Activated CD4-positive, alpha-beta T cell treated with anti-CD3 and anti-CD28 coated beads, Interleukin-2, Interleukin-6, amounts not matched to agents 100 ng/mL and 50 ng/mL, durations not matched to agents 16 hours and 8 hours (primary cell): ENCODE results near the gene LZIC.

Experiments used
- DNase-seq: peaks from one replicate; pipeline ENCODE4 v3.0.0-alpha.2; 2020

The LZIC gene

DNA sequence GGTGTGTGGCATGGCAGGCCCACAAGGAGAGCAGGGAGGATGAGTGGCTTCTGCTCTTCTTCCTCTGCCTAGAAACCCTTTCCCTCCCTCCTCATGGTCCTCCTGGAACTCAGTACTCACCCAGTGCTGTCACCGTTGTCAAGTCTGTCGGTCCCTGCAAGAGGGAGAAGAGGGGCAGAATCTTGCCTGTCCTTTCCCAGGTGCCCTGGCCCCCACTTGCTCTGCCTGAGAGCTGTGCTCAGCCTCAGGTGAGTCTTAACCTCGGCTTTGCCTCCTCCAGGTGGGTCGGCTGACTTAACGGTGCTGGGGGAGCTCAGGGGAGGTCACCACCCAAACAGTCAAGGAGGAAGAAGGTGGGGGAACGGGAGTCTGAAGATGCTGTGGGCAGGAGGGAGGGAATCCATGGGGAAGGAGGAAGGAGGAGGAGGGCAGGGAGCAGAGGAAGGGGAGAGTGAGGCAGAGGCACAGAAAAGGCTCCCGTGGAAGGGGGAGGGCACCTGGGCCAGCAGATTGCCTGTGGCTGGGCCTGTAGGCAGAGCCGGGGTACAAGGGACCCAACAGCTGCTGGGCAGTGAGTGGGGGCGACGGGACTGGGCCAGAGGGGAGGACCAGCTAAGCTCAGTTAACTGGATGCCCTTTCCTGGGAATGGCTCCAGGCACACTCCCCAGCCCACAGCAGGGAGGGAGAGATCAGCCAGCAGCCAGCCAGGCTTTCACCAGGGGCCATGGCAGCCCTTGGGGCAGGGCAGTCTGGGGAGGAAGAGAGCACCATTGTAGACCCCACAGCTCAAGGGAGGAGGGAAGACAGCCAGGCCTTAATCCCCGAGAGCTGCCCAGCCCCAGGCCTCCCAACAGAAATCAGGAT is 59.4 kb downstream of the LZIC start:
- no peak for DNase-seq

DNA sequence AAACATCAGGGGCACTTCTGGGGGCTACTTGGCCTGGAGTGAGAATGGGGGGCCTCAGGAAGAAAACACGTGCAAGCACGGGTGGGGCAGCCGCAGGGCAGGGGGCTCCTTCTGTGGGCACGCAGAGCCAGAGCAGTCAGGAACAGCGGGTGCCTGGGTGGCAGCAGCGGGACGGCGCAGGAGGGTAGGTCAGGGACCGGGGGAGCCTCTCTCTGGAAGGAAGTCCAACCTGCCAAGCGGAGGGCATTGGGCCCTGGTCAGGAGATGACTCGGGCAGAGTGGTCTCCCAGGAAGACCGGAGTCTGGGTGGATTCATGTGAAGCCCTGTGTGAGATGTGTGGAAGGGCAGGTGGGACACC is 60.3 kb downstream of the LZIC start:
- DNase-seq = no peak

DNA sequence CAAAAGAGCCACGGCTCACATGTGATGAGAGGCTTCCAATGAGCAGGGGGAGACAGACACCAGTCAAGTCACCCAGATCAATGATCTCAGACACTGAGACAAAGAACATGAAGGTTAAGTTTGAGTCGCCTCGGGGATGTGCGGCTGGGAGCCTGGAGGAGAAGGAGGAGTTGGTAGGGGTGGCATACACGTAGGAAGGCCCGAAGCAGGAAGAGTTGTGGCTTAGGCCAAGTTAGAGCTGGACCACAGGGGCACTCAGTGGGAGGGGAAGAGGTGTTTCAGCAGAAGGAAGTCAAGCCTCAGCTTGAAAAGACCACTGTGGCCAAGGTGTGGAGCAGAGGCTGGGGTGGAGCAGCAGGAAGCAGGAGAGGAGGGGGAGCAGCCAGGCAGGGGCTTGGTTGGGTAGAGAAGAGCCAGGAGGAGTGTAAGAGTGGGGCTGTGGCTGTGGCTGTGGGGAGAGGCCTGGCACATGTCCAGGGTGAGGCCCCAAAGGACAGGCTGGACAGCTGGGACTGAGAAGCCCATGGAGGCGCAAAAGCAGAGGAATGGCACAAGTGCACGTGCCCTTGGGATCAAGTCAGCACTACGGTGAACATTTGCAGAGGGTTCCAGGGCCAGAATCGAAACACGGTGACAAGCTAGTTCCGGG is 60.8 kb downstream of the LZIC start:
- DNase-seq = peak; percentile 28

DNA sequence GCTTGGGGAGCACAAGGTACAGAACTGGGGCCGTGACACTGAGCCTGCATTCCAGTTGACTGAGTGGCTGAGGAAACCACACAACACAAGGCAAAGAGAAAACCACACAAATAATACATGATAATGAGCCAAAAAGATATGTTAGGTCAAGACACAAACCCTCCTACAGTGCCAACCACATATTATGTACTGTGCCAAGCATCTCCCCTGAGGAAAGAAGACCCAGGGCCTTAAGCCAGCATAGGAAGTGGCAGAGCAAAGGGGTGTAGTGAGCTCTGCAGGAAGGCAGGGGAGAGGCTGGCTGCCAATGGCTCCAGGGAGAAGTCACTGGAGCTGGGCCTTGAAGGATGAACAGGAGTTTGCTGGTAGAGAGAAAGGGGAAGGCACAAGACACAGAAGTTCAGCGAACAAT is 61.3 kb downstream of the LZIC start:
- DNase-seq = no peak
